Activated CD8-positive, alpha-beta memory T cell treated with anti-CD3 and anti-CD28 coated beads for 1 hour (primary cell): ENCODE measurements around the gene OPRM1.

Experiments
- DNase-seq, 2 donors: peaks; one replicate each; pipeline ENCODE4 v3.0.0-alpha.2; 2020; ENCODE audit warnings: low read depth in 1 of 2; ENCODE audit errors: extremely low read depth in 1 of 2

OPRM1 gene

GRCh38 chr6:154267508-154268106 is 228.6 kb downstream of the OPRM1 start:
- DNase-seq = no peak

- DNase-seq = no peak
These were observed 229.4 kb downstream of the OPRM1 start for GRCh38 chr6:154268486-154268885.

GRCh38 chr6:154274168-154274567 is 235.1 kb downstream of the OPRM1 start:
- DNase-seq = no peak

GRCh38 chr6:154276810-154277628 is 238.0 kb downstream of the OPRM1 start:
- no peak for DNase-seq

- no peak for DNase-seq
These were observed 238.6 kb downstream of the OPRM1 start for GRCh38 chr6:154277629-154278017.

- no peak for DNase-seq
These were observed 241.5 kb downstream of the OPRM1 start for GRCh38 chr6:154280521-154280920.

GRCh38 chr6:154284313-154284853 is 245.3 kb downstream of the OPRM1 start:
- DNase-seq = no peak

- no peak for DNase-seq
These were observed 246.8 kb downstream of the OPRM1 start for GRCh38 chr6:154285826-154286225.

- no peak for DNase-seq
These were observed 250.9 kb downstream of the OPRM1 start for GRCh38 chr6:154289818-154290508.

- no peak for DNase-seq
These were observed 253.0 kb downstream of the OPRM1 start for GRCh38 chr6:154292066-154292465.

GRCh38 chr6:154292855-154293519 is 253.9 kb downstream of the OPRM1 start:
- DNase-seq = no peak

GRCh38 chr6:154295733-154296132 is 256.7 kb downstream of the OPRM1 start:
- DNase-seq = no peak
